Calu3 (cell line): ENCODE data around the gene RELCH. TPM values are rescaled to one million over a fixed set of nuclear protein-coding genes. Genes with fewer than 3 reads are reported as not detected.
A peak's percentile ranks its signal among the peaks of the same experiment; 100 is the strongest.

ENCODE experiments used
- BruUV-seq: library from RNA; stranded (reverse); fragments of 400-500 nt; replicated peaks from 2 replicates; lab custom pipeline; 2021; lab: Mats Ljungman, UMichigan
- CTCF ChIA-PET: fragments of 300-600 bp; sonication (Branson Sonifier 250); formaldehyde crosslinking; loops from one replicate; lab custom pipeline; 2022; ENCODE audit warnings: antibody characterized with exemption; lab: Charles Lee
- DNase-seq: peaks from one replicate; pipeline ENCODE4 v3.0.0; 2022
- H3K27ac Mint-ChIP-seq: one replicate; pipeline ENCODE4 v1.8.0; 2022; ENCODE audit warnings: mixed read lengths; ENCODE audit not compliant: unreplicated experiment
- H3K27me3 Mint-ChIP-seq: one replicate; pipeline ENCODE4 v1.8.0; 2022; ENCODE audit warnings: mixed read lengths; ENCODE audit not compliant: unreplicated experiment
- H3K36me3 Mint-ChIP-seq: one replicate; pipeline ENCODE4 v1.8.0; 2022; ENCODE audit warnings: mild to moderate bottlenecking, moderate library complexity, mixed read lengths; ENCODE audit not compliant: insufficient read depth, unreplicated experiment
- H3K4me1 Mint-ChIP-seq: one replicate; pipeline ENCODE4 v1.8.0; 2022; ENCODE audit warnings: mild to moderate bottlenecking, low read depth, mixed read lengths; ENCODE audit not compliant: unreplicated experiment
- H3K4me3 Mint-ChIP-seq: one replicate; pipeline ENCODE4 v1.8.0; 2022; ENCODE audit warnings: mild to moderate bottlenecking, low read depth, moderate library complexity, mixed read lengths; ENCODE audit not compliant: unreplicated experiment
- H3K9me3 Mint-ChIP-seq: one replicate; pipeline ENCODE4 v1.8.0; 2022; ENCODE audit warnings: low read depth, mixed read lengths; ENCODE audit not compliant: unreplicated experiment
- CTCF ChIP-seq: fragments of 200-600 bp; IDR thresholded peaks from one replicate; pipeline ENCODE4 v1.8.0; 2022; ENCODE audit warnings: antibody characterized with exemption; ENCODE audit not compliant: unreplicated experiment
- intact Hi-C: fragments of 100-400 bp; cut with micrococcal nuclease; formaldehyde crosslinking; loops from one replicate; pipeline ENCODE4 v1.10.0; 2022; ENCODE audit not compliant: unreplicated experiment
- total RNA-seq: library from RNA; stranded (reverse); gene quantifications from 2 replicates; pipeline ENCODE4 v1.2.3, GENCODE V29; 2022

The RELCH gene
- total RNA-seq, 1 experiment from 2014 or later = 54.5 TPM

- TF ChIP-seq CTCF = no peak
- BruUV-seq = no TSS peak
- H3K4me3 Mint-ChIP-seq = no peak overlapping the region
- no peaks in the 10 kb centered on the region for H3K9me3 Mint-ChIP-seq
- no peak for DNase-seq
- intact Hi-C loops = no loop called here
- H3K27ac Mint-ChIP-seq = no peak overlapping the region
- H3K4me1 Mint-ChIP-seq = peaks cover 8% of the 10 kb centered on the region
- no peaks in the 10 kb centered on the region for H3K27me3 Mint-ChIP-seq
- CTCF ChIA-PET = interaction anchor here (1.0 to 1.6 kb wide), 3 partner anchors 48 to 65 kb away, joined by 3 to 4 read pairs (median 3); no protein-coding TSS in a partner anchor
- H3K36me3 Mint-ChIP-seq = peaks cover 6% of the 10 kb centered on the region
Measured at GRCh38 chr18:62248313-62248712, 61.3 kb downstream of the RELCH start.

GRCh38 chr18:62249478-62250097 lies 62.5 kb downstream of the RELCH start:
- Mint-ChIP-seq H3K9me3 (no peaks in the 10 kb centered on the region), H3K36me3 (peaks cover 6% of the 10 kb centered on the region), H3K27me3 (no peaks in the 10 kb centered on the region), H3K4me1 (peaks cover 8% of the 10 kb centered on the region), H3K27ac (no peak overlapping the region), H3K4me3 (no peak overlapping the region)
- peak; percentile 72 for DNase-seq
- peak; percentile 64 for TF ChIP-seq CTCF
- intact Hi-C loops = loop anchor here (1.0 kb wide), 1 partner anchor 66 kb away; no protein-coding TSS in a partner anchor
- BruUV-seq = no TSS peak
- CTCF ChIA-PET = interaction anchor here (0.9 to 2.9 kb wide), 4 partner anchors 50 to 176 kb away, joined by 3 to 14 read pairs (median 4); partner anchors contain the start of genes PIGN and RELCH

GRCh38 chr18:62250475-62250874 lies 63.4 kb downstream of the RELCH start:
- H3K27me3 Mint-ChIP-seq = no peaks in the 10 kb centered on the region
- H3K9me3 Mint-ChIP-seq = no peaks in the 10 kb centered on the region
- intact Hi-C loops = no loop called here
- peaks cover 6% of the 10 kb centered on the region for H3K36me3 Mint-ChIP-seq
- H3K27ac Mint-ChIP-seq = peak overlapping the region; percentile 50
- no peak for TF ChIP-seq CTCF
- CTCF ChIA-PET = interaction anchor here (1.0 to 2.9 kb wide), 3 partner anchors 51 to 64 kb away, joined by 3 to 14 read pairs (median 5); partner anchors contain the start of genes PIGN and RELCH
- BruUV-seq = no TSS peak
- no peak for DNase-seq
- H3K4me3 Mint-ChIP-seq = no peak overlapping the region
- H3K4me1 Mint-ChIP-seq = peaks cover 8% of the 10 kb centered on the region

GRCh38 chr18:62258093-62258492 lies 71.0 kb downstream of the RELCH start:
- CTCF ChIA-PET = no interaction called here
- Mint-ChIP-seq H3K27me3 (no peaks in the 10 kb centered on the region), H3K4me1 (no peaks in the 10 kb centered on the region), H3K36me3 (peaks cover 32% of the 10 kb centered on the region), H3K27ac (no peak overlapping the region), H3K9me3 (no peaks in the 10 kb centered on the region), H3K4me3 (no peak overlapping the region)
- TF ChIP-seq CTCF = no peak
- intact Hi-C loops = no loop called here
- BruUV-seq = no TSS peak
- no peak for DNase-seq
